M059J (cell line): ENCODE results near the gene PPFIA2. TPM values are rescaled to one million over a fixed set of nuclear protein-coding genes. Genes with fewer than 3 reads are reported as not detected.

Source experiments
- DNase-seq: peaks from one replicate; pipeline ENCODE4 v3.0.0-alpha.2; 2012; ENCODE audit warnings: low read depth
- total RNA-seq: library from RNA; depleted of rRNA; stranded (reverse); fragments of >200 nt; shearing (Covaris generic); gene quantifications from 2 replicates; pipeline ENCODE4 v1.2.3, GENCODE V29; 2014

Gene PPFIA2
- total RNA-seq, 1 experiment from 2014 or later: not detected

DNA sequence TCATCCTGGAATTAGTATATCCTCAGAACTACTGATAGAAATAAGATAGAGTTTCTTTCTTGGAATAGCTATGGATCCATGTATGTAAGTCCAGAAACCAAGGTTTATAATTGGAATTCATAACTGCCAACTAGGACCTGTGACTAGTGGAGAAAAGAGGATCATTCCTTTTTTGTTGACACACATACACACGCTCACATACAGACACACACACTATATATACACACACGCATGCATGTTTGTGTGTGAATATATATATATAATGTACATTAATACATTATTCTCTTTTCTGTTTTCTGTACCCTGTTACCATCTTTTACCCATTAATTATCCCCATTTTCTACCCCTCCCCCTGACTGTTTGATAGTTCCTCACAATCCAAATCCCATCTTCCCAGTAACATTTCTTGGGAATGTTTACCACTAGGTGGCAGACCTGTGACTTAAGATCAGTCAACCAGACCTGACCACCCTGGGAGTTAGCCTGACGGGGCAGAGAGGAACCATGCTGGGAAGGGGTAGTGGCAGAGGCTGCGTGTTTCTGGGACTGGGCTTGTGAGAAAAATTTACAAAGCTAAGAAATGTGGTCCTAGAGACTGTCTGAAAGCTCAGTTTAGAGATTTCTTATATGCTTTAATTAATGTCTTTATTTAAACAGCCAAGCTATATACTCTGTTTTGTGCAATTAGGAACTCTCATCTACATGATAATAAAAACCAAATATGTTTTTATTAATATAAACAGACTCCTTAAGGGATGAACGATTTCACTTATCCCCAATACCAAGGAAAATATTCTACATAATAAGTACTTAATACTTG is 308.0 kb downstream of the PPFIA2 start:
- DNase-seq: peak; percentile 41

DNA sequence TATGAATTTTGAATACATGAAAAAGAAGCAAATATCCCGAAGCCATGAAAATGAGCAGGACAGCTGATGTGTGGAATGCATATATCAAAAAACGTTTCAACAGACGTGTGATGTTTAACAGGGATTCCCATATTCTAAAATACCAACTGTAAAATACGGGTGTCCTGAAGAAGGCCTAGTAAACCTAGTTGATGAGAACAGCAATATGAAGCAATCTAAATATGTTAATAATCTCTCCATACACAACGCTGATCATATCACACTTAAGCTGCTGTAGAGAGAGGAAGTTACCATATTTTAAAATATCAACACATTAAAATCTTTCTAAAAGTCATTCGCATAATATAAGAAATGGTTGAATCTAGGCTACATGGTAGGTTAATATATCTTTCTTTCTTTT is 317.5 kb downstream of the PPFIA2 start:
- DNase-seq: no peak

DNA sequence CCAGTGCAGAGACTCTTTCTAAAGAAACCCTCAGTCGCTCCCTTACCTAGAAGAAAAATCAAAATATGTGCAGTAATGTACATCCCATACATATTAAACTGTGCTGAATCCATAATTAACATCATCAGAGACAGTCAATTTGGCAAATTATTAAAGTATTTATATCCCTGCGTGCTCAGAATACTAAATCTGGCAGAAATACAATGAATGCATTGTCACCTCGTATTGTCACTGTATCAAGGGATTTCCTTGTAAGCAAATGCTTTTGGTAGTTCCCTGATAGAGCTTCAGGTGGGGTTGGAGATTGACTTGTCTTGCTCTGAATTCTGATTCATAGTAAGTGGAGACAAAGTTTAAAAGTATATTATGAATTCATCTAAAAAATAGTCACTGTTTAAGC is 319.1 kb downstream of the PPFIA2 start:
- DNase-seq: no peak

DNA sequence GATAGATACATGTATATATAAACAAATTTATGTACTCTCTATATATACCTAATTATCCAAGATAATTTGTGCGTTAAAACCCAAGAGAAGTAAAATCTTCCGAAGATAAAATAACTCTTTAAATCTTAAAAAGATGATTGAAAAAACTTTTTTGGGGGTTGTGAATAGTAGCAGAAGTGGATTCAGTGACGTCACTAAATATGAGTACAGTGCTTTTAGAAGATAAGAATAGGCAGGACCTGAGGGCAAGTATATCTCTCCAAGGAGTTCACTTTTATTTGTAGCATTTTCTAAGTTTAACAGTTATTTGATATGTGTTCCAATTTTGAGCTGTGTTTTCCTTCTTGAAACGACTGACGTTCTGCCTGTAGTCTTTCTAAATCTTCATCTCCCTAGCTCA is 319.8 kb downstream of the PPFIA2 start:
- DNase-seq: no peak

DNA sequence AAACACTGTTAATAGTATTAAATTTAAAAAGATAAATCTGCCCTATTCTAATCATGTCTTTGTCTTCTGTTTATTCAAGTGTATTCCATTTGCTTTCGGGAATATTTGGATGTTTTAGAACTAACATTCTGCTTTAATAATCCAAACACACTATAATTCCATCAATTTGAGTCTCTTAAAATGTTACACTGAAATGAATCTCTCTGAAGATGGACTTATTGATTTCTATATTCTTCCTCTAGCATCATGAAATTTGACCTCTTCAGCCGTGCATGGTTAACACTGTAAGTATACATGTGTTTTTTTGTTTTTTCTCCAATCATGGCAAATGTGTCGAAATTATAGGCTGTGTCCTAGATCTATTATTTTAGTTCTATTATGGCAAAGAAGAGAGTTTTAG is 342.1 kb downstream of the PPFIA2 start:
- DNase-seq: no peak

DNA sequence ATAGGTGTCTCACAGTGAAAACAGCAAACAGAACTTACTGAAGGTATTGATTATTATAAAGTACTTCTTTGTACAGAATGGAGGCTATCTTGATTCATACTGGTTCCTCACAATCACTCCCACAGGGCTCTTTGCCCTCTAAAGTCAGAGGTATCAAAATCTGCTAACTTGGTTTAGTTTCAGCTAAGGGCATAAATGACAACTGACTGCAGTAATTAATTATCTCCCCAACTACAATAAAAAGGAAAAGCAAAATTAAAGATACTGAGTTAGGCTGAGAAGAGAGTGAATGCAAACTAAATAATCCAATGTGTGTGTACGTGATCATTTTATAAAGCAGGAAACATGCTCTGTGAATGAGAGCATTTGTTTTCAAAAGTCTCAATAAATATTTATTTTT is 342.6 kb downstream of the PPFIA2 start:
- DNase-seq: no peak

DNA sequence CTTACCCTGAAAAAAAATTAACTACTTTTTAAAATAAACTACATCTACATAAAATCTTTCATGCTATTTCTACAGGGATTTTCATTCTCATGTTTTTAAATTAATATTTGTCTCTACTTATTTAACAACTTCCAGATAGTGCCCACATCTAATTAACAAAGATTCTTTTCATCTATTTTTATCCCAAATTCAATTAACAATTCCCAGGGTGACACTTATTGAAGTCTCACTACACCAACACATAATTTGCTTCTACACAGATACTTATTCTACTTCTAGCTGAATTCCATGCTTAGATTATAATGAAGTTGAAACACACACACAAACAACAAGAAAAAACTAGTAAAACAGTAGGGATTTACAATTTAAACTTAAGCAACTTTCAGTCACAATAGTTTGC is 344.7 kb downstream of the PPFIA2 start:
- DNase-seq: no peak

DNA sequence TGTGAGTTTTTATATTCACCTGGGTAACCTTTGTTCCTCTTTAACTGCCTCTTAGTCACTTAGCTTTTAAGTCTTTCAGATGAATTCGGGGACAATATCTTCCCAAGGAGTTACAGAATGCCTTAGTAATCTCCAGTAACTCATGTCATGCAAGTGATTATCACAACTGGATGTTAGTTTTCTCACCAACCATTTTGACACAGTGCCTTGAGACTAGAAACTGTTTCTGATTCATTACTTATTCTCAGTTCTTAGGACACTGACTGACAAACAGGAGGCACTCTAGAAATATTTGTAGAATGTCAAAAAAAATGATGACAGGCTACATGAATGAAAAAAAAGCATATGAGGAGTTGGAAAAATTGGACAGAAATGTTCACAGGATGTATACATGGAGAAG is 346.2 kb downstream of the PPFIA2 start:
- no peak for DNase-seq

DNA sequence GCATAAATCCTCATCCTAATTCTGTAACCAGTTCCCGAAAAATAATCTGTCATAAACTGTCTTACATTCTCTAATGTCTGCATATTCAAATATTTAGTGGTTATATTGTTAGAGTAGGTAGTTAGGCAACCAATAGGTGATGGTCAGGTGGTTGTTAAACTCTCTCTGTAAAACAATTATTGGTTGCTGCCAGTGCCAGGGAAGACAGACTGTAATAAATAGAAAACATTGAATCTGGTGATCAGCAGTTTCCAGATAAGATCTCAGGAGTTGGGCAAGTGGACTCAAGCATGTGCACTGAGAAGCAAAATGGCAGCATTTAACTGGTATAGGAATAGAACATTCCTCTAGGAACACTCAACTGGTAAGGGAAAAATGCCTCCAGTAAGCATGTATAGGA is 355.8 kb downstream of the PPFIA2 start:
- no peak for DNase-seq

DNA sequence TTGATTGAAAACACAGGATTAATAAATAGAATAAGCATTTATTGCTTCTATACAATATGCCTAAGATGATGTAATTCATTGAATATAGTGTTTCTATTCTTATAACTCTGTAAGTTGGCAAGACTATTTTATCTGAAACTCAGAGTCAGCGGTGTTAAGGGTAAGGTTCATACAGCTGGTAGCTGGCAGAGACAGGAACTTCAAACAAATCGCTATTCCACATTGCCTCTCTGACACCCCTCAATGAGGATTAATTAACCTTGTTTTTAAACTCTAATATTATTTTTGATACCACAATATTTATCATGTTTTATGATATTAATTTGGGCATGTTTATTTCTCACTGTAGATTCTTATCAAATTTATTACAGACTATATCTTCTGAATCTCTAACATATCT is 357.9 kb downstream of the PPFIA2 start:
- no peak for DNase-seq

DNA sequence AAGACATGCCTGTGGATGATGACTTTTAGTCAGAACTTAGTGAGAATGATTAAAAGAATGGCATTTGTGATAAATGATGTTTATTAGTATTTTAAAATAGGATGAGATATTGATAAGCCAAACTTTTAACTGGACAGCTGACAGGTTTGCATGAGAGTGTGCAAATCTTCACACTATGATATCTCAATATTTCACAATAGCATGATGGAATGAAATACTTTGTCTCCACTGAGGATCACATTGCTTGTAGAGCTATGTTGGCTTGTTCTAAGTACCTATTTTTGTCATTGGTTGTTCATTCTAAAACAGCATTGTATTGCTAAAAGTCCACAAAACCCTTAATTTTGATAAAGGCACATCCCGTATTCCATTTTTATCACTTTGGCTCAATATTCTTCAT is 359.1 kb downstream of the PPFIA2 start:
- no peak for DNase-seq

DNA sequence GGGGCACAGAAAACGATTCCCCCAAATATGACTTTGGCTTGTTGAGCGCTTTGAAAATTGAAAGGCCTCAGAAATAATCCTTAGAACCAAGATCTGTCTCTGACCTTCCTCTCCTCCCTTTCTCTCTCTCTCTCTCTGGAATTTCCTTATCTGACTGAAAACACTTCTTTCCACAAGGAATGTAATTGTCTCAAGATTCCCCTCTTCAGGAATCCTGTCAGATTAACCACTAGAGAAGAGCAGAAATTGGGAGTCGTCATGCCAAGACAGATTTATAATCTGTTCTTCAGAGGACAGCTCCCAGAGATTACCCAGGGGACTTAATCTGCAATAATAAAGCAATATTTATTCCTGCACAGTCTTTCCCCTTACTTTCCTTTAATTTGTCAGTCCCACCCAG is 363.7 kb downstream of the PPFIA2 start:
- DNase-seq: no peak

DNA sequence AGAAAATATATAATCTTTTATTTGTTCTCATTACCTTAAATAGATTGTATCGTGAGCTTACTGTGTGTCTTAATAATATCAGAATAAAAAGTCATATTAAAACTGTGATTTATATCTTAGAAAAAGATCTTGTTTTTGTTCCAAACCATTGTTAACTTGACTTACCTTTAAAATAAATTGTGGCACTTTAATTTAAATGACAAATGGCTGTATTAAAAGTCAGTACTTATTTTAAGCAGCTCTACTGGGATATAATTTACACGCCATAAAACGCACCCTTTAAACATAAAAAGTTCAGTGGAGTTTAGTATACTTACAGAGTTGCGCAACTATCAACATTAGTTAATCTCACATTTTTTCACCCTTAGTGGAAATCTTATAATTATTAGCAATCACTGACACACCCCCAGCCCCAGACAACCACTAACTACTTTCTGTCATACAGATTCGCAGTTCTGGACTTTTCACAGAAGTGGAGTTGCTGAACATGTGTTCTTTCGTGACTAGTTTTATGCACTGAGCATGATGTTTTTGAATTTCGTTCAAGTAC is 369.5 kb downstream of the PPFIA2 start:
- no peak for DNase-seq

DNA sequence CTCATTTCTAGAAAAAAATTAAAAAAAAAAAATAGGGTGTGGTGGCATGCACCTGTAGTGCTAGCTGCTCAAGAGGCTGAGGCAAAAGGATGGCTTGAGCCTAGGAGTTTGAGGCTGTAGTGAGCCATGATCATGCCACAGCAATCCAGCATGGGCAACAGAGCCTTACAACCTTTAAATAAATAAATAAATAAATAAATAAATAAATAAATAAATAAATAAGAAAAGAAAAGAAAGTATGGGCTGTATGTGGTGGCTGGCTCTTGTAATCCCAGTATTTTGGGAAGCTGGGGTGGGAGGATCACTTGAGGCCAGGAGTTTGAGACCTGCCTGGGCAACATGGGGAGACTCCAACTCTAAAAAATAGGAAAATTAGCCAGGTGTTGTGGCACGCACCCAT is 373.0 kb downstream of the PPFIA2 start:
- no peak for DNase-seq

DNA sequence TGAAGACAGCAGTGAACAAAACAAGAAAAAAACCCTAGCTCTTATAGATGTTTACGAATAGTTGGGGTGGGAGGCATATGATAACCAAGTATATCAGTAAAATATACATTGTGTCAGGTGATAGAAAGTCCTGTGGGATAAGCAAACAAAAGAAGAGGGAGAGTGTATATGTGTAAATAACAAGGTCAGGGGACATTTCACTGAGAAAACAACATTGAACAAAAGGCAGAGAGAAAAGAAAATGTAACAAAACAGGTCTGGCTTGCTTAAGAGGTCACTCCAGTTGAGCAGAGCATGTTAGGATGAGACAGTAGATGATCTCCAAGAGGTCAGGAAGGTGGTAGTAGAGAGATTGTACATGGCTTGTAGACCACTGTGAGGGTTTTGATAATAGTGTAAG is 377.2 kb downstream of the PPFIA2 start:
- no peak for DNase-seq

DNA sequence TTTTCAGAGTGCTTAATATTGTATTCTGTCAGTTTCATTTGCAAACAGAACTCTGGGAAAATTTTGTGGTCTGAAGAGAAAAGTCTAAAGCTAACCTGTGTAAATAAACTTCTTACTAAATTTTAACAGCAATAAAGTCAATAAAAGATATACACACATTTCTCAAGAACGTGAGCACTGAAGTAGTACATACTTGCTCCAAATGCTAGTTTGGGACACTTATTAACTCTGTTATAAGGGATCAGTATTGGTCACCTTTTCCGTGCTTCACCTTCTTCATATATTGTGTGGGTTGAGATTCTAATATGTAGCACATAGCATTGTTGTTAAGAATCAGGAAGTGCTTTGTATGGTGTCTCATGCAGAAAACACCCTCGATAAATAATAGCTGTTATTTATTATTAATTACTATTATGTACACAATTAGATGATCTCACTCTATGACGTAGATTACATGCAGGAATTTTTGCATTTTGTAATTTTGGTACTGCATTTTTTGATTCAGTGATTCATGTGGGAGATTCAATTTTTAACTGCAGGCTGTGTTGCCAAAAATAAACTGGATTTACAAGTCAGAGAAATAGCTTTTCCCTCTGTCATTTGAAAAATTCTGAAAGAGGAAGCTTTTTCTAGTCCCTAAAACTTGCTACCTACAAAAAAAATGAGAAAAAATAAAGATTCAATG is 380.4 kb downstream of the PPFIA2 start:
- DNase-seq: no peak

DNA sequence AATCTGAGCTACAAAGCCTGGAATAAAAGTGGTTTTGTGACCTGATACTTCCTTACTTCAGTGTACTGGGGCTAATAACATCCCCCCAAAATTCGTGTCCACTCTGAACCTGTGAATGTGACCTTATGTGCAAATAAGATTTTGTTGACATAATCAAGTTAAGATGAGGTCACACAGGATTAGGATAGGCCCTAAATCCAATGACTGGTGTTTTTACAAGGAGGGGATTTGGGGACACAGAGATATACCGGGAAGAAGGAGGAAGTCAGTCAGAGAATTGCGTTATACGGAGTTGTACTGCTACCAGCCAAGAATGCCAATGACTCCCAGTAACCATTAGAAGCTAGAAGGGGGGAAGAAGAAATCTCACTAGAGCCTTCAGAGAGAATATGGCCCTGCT is 381.4 kb downstream of the PPFIA2 start:
- no peak for DNase-seq

DNA sequence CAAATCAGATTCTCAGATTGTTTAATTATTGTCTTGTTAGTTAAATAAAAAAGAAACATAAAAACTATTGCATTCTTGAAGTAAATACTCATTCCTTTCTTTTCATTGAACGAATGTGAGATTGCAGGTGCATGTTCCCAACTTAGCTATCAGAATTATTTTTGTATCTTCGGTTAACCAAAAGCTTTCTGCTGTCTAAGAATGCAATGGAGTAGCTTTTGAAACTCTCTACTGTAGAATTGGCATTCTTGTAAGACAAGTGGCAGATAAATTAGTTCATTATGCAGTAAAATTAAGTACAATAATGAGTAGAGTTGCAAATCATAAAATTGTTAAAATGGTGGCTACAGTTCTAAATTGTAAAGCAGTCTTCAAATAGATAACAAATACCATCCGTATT is 383.2 kb downstream of the PPFIA2 start:
- DNase-seq: no peak

DNA sequence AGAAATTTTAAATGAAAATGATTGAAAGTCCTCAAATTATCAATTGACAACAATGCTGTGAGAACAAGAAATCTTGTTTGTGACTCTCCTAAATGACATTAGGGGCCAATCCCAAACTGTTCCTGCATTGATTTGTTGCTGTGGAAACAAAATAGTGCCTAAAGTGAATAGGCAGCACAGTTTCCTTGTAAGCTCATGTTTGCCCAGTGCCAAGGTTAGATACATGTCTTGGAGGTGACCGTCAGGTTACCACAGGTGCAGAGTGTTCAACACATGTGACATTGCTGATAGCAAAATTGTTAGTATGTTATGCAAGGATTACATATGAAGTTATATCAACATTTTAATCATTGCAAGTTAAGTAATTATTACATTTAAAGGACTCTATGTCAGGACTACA is 388.7 kb downstream of the PPFIA2 start:
- no peak for DNase-seq

DNA sequence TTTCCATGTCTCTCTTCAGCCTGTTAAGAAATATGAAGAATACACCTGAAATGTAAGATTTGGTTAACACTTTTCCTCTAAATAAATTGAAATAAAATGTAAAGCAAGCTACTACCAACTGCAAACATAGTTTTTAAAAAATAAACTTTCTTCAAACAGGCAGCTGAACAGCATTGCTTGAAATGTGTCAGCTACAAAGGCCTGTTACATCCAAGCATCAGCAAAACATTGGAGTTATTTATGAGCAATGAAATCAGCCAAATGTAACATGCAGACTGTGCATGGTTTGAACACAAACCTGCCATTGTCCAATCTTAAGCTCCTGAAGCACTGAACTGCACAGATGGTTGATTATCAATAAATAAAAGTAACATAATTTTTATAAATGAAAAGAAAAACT is 390.0 kb downstream of the PPFIA2 start:
- DNase-seq: no peak

DNA sequence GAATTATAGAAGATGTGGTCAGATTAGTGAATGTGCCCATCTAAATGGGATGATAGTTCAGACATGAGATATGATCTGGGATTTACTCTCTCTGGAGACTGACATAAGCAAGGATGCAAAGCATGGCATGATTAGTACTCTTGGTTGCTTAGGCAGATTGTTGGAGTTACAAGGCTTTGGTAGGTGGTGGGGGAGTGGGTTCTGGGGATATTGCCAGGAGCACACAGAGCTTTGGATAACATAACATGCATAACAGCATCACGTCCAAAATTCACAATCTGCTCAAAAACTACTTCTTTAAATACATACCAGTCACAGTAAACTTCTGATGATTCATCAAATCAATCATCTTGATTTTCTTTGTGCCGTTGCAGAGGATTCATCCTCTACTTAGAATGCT is 393.9 kb downstream of the PPFIA2 start:
- DNase-seq: no peak

DNA sequence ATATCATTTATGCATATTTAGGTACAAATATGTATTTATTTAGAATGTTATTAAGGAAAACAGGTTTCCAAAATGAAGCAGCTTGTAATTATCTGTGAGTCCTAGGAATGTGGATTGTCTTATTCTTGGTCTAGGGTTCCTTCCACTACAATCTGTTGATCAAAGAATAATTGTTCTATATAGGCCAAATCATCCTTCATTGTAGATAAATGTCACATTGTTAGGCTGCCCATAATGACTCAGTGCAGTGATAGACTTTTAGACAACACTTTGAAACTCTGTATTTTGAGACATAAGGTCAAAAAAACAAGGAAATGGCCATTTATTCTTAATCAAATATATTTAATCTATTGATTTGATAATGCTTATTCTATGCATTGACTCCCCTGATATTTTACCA is 398.2 kb downstream of the PPFIA2 start:
- DNase-seq: no peak

DNA sequence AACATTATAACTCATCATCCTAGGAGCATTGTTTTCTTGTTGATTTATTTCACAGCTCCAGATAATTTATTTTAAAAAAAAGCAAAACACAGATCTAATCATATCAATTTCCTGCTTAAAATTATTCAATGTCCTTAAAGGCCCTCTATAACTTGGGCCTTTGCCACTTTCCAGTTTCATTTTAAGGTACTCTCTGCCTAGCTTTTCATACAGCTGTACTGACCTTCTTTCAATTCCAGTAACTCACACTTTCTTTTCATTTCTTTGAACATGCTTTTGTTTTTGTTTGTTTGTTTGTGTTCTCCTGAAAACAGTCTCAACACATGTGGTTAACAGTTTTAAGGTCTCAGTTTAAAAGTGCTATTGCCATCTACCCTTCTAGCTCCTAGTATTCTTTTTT is 399.4 kb downstream of the PPFIA2 start:
- no peak for DNase-seq
